Neural cell (in vitro differentiated cells): Measurements from ENCODE around the gene IRS1. TPM values are rescaled to one million over a fixed set of nuclear protein-coding genes. Genes with fewer than 3 reads are reported as not detected.

Experiments
- H2AFZ ChIP-seq: fragments of 200-600, 300-800 bp; sonication (generic), shearing (Covaris generic); 2 replicates; pipeline ENCODE4 v1.6.0; 2014; ENCODE audit warnings: low read depth, mild to moderate bottlenecking, antibody characterized with exemption, low read length, moderate library complexity
- H3F3A ChIP-seq: fragments of 200-600 bp; shearing (Covaris generic); 2 replicates; pipeline ENCODE4 v1.6.1; 2016; ENCODE audit warnings: mild to moderate bottlenecking, moderate library complexity, mixed read lengths, antibody characterized with exemption, low read length; ENCODE audit not compliant: insufficient read depth, poor library complexity, severe bottlenecking
- H3K27ac ChIP-seq: fragments of 200-600, 300-800 bp; sonication (generic), shearing (Covaris generic); 2 replicates; pipeline ENCODE4 v1.5.1; 2014; ENCODE audit warnings: mild to moderate bottlenecking, low read length, moderate library complexity
- H3K27me3 ChIP-seq: fragments of 300-800, 200-600 bp; sonication (generic), shearing (Covaris generic); 2 replicates; pipeline ENCODE4 v1.6.0; 2014; ENCODE audit warnings: mild to moderate bottlenecking, low read depth, low read length, moderate library complexity; ENCODE audit not compliant: insufficient read depth
- H3K36me3 ChIP-seq: fragments of 300-800, 200-600 bp; sonication (generic), shearing (Covaris generic); 2 replicates; pipeline ENCODE4 v1.5.1; 2014; ENCODE audit warnings: mild to moderate bottlenecking, antibody characterized with exemption, low read length, moderate library complexity; ENCODE audit not compliant: insufficient read depth
- H3K4me2 ChIP-seq: fragments of 300-800, 200-600 bp; sonication (generic), shearing (Covaris generic); 2 replicates; pipeline ENCODE4 v1.6.0; 2014; ENCODE audit warnings: mild to moderate bottlenecking, low read length
- H3K4me3 ChIP-seq: fragments of 300-800, 200-600 bp; sonication (generic), shearing (Covaris generic); 2 replicates; pipeline ENCODE4 v1.5.1; 2014; ENCODE audit warnings: mild to moderate bottlenecking, low read length, moderate library complexity
- H3K79me2 ChIP-seq: fragments of 200-600 bp; shearing (Covaris generic); replicated peaks from 2 replicates; pipeline ENCODE4 v1.6.0; 2014; ENCODE audit warnings: mild to moderate bottlenecking, low read length, moderate library complexity; ENCODE audit not compliant: insufficient read depth
- H3K9ac ChIP-seq: fragments of 300-800, 200-600 bp; sonication (generic), shearing (Covaris generic); 2 replicates; pipeline ENCODE4 v1.6.1; 2016; ENCODE audit warnings: mild to moderate bottlenecking, low read length, mixed read lengths
- H3K9me2 ChIP-seq: fragments of 200-600 bp; shearing (Covaris generic); 2 replicates; pipeline ENCODE4 v1.6.1; 2016; ENCODE audit warnings: mild to moderate bottlenecking, low read length, mixed read lengths; ENCODE audit not compliant: insufficient read depth
- H3K9me3 ChIP-seq: fragments of 200-600, 300-800 bp; sonication (generic), shearing (Covaris generic); 2 replicates; pipeline ENCODE4 v1.6.1; 2016; ENCODE audit warnings: mild to moderate bottlenecking, mixed run types, low read length, moderate library complexity, mixed read lengths
- H4K20me1 ChIP-seq: fragments of 200-600 bp; shearing (Covaris generic); 2 replicates; pipeline ENCODE4 v1.6.1; 2016; ENCODE audit warnings: mild to moderate bottlenecking, mixed run types; ENCODE audit not compliant: insufficient read depth
- EP300 ChIP-seq: fragments of 450-650 bp; conservative IDR thresholded peaks from 2 replicates; pipeline ENCODE4 v1.6.1; 2014; ENCODE audit warnings: antibody characterized with exemption, mild to moderate bottlenecking, moderate library complexity; ENCODE audit not compliant: poor library complexity, severe bottlenecking
- EZH2 ChIP-seq: fragments of 200-600, 300-800 bp; shearing (Covaris generic), sonication (generic); IDR thresholded peaks from 2 replicates; pipeline ENCODE4 v1.6.1; 2014; ENCODE audit warnings: antibody characterized with exemption, low read length, borderline replicate concordance, mild to moderate bottlenecking; ENCODE audit not compliant: insufficient read depth, poor library complexity, severe bottlenecking
- MXI1 ChIP-seq: fragments of 450-650 bp; conservative IDR thresholded peaks from 2 replicates; pipeline ENCODE4 v1.6.1; 2014; ENCODE audit warnings: antibody characterized with exemption, mild to moderate bottlenecking; ENCODE audit not compliant: poor library complexity, severe bottlenecking
- POLR2AphosphoS5 ChIP-seq: IDR thresholded peaks from 2 replicates; pipeline ENCODE4 v1.6.1; 2012
- RAD21 ChIP-seq: fragments of 450-650 bp; conservative IDR thresholded peaks from 2 replicates; pipeline ENCODE4 v1.6.1; 2014; ENCODE audit warnings: antibody characterized with exemption, mild to moderate bottlenecking, moderate library complexity
- SMC3 ChIP-seq: fragments of 450-650 bp; conservative IDR thresholded peaks from 2 replicates; pipeline ENCODE4 v1.6.1; 2014; ENCODE audit warnings: antibody characterized with exemption, mild to moderate bottlenecking, moderate library complexity; ENCODE audit not compliant: poor library complexity
- TAF1 ChIP-seq: IDR thresholded peaks from 2 replicates; pipeline ENCODE4 v1.6.1; 2012; ENCODE audit warnings: low read depth
- polyA plus RNA-seq: library from polyadenylated mRNA; depleted of rRNA; stranded (reverse); fragments of >200 nt; gene quantifications from 2 replicates; pipeline ENCODE4 v1.2.3, GENCODE V29; 2014
- TF ChIP-seq, protein P1 (sequence below): IDR thresholded peaks from 2 replicates; pipeline ENCODE4 v1.6.1; 2012; ENCODE audit warnings: borderline replicate concordance
- TF ChIP-seq, protein P2 (sequence below): fragments of 450-650 bp; IDR thresholded peaks from 2 replicates; pipeline ENCODE4 v1.5.1; 2014; ENCODE audit warnings: antibody characterized with exemption, mild to moderate bottlenecking, moderate library complexity; ENCODE audit not compliant: poor library complexity, severe bottlenecking

The IRS1 gene
- polyA plus RNA-seq, 1 donor from 2014 or later, result 7.2 TPM

DNA sequence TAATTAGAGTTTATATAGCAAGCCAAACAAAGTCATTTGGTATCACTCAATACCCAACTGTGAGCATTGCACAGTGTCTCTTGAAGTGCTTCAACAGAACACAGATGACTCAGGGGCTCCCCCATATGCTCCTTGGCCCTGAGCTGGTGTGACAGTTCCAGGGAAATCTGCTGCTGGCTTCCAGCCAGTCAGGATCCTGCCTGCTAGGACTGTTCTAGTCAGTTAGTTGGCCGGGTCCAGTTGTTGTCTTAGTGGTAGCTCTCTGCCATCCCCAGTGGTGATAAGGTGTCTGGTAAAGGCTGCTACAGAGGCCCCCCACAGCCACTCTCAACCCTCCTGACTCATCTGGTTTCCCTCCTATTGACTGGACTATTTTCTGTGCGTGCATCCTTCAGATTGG is 100.3 kb downstream of the IRS1 start:
- H3K4me3 ChIP-seq, result no peak overlapping the region

DNA sequence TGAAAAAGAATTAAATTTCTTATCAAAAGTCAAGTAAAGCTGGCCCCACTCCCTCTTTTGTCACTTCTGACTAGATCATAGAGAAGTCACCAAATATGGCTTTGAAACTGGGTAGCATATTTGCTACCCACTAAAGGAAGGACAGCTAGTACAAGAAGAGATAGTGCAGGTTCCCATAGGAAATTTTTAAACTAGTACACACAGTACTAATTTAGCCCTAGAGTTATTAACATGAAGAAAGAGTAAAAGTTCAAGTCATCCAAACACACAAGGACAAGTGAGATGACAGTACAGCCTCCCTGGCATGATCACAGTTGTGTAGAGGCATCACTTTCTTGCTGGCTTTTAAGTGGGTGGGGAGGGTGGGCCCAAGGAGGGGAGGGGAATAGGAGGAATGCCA is 100.9 kb downstream of the IRS1 start:
- Histone ChIP-seq H3K27me3 (no peaks in the 10 kb centered on the region), H3K9me3 (no peaks in the 10 kb centered on the region), H2AFZ (no peak overlapping the region), H3K4me3 (no peak overlapping the region), H3F3A (no peaks in the 10 kb centered on the region), H3K36me3 (no peaks in the 10 kb centered on the region), H3K9me2 (no peaks in the 10 kb centered on the region), H3K27ac (no peak overlapping the region), H4K20me1 (no peaks in the 10 kb centered on the region), H3K79me2 (no peaks in the 10 kb centered on the region), H3K4me2 (no peak overlapping the region), H3K9ac (no peak overlapping the region)
- no peak for TF ChIP-seq RAD21
- no peak for TF ChIP-seq EP300
- TF ChIP-seq SMC3, result no peak
- TF ChIP-seq, protein P1, sequence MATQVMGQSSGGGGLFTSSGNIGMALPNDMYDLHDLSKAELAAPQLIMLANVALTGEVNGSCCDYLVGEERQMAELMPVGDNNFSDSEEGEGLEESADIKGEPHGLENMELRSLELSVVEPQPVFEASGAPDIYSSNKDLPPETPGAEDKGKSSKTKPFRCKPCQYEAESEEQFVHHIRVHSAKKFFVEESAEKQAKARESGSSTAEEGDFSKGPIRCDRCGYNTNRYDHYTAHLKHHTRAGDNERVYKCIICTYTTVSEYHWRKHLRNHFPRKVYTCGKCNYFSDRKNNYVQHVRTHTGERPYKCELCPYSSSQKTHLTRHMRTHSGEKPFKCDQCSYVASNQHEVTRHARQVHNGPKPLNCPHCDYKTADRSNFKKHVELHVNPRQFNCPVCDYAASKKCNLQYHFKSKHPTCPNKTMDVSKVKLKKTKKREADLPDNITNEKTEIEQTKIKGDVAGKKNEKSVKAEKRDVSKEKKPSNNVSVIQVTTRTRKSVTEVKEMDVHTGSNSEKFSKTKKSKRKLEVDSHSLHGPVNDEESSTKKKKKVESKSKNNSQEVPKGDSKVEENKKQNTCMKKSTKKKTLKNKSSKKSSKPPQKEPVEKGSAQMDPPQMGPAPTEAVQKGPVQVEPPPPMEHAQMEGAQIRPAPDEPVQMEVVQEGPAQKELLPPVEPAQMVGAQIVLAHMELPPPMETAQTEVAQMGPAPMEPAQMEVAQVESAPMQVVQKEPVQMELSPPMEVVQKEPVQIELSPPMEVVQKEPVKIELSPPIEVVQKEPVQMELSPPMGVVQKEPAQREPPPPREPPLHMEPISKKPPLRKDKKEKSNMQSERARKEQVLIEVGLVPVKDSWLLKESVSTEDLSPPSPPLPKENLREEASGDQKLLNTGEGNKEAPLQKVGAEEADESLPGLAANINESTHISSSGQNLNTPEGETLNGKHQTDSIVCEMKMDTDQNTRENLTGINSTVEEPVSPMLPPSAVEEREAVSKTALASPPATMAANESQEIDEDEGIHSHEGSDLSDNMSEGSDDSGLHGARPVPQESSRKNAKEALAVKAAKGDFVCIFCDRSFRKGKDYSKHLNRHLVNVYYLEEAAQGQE, result no peak
- TF ChIP-seq TAF1, result no peak
- no peak for TF ChIP-seq EZH2
- no peak for TF ChIP-seq MXI1
- no peak for TF ChIP-seq POLR2AphosphoS5
- TF ChIP-seq, protein P2, sequence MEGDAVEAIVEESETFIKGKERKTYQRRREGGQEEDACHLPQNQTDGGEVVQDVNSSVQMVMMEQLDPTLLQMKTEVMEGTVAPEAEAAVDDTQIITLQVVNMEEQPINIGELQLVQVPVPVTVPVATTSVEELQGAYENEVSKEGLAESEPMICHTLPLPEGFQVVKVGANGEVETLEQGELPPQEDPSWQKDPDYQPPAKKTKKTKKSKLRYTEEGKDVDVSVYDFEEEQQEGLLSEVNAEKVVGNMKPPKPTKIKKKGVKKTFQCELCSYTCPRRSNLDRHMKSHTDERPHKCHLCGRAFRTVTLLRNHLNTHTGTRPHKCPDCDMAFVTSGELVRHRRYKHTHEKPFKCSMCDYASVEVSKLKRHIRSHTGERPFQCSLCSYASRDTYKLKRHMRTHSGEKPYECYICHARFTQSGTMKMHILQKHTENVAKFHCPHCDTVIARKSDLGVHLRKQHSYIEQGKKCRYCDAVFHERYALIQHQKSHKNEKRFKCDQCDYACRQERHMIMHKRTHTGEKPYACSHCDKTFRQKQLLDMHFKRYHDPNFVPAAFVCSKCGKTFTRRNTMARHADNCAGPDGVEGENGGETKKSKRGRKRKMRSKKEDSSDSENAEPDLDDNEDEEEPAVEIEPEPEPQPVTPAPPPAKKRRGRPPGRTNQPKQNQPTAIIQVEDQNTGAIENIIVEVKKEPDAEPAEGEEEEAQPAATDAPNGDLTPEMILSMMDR, result no peak

More for the DNA sequence above, 100.3 kb downstream of the IRS1 start:
- Histone ChIP-seq H3K27ac (no peak overlapping the region), H2AFZ (no peak overlapping the region), H3K4me2 (no peak overlapping the region), H3K9me2 (no peaks in the 10 kb centered on the region), H3K36me3 (no peaks in the 10 kb centered on the region), H3K9ac (no peak overlapping the region), H3K27me3 (no peaks in the 10 kb centered on the region), H3F3A (no peaks in the 10 kb centered on the region), H3K79me2 (no peaks in the 10 kb centered on the region), H4K20me1 (no peaks in the 10 kb centered on the region), H3K9me3 (no peaks in the 10 kb centered on the region)
- TF ChIP-seq SMC3, result no peak
